Measurements from ENCODE around the gene PIF1. TPM values are rescaled to one million over a fixed set of nuclear protein-coding genes. Genes with fewer than 3 reads are reported as not detected.

PIF1 gene
- total RNA-seq, 2 experiments from 2014 or later: 56.8 to 66.1 TPM

DNA sequence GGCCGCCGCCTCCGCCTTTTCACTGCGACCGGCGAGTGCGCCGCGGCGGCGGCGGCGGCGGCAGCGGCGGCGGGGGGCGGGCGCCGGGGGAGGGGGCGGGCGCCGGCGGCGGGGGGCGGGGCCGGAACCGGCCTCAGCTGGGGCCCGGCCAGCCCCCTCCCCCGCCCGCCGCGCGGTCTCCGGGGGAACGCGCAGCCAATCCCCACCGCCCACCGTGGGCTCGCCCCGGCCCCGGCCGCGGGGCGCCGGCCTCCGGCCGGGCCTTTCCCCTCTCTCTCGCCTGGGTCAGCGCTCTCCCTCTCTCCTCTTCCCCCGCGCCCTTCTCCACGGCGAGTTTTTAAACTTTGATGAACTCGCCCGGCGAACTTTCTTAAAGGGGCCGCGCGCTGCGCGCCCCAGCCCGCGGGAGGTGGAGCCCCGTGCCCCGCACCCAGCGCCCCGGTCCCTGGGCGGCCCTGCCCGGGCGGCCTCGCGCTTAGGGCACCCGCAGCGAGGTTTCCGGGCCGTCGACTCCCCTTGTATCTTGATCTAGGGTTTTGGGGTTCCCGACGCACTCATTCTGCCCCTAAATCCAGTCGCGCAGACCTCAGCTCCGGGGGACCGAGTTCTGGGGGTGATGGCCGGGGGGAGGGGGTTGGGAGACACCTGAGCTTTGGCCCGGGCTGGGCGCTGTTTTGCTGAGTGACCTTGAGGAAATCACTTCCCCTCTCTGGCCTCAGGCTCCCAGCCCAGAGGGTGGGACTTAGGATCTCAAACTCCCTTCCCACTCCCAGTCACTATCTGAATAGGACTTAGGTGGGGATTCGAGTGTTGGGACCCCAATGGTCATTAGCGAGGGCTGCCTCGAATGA, 49.7 kb downstream of the PIF1 start, which contains the start of gene RBPMS2:
Gene RBPMS2, minus strand, starts transcription at position 39 of the 851 bp plus-strand sequence. CDS start 270 bp downstream, outside the sequence.
- Mint-ChIP-seq H3K36me3 (ENCODE audit: low read depth) (no peaks in the 10 kb centered on the region), H3K9me3 (no peaks in the 10 kb centered on the region), H3K27me3 (peaks cover 72% of the 10 kb centered on the region), H3K4me3 (peak within 1 kb of the TSS; percentile 62), H3K4me1 (peaks cover 7% of the 10 kb centered on the region), H3K27ac (no peak within 1 kb of the TSS)
- ChIA-PET POLR2A (no interaction called here), CTCF (no interaction called here)
- DNase-seq: no peak

DNA sequence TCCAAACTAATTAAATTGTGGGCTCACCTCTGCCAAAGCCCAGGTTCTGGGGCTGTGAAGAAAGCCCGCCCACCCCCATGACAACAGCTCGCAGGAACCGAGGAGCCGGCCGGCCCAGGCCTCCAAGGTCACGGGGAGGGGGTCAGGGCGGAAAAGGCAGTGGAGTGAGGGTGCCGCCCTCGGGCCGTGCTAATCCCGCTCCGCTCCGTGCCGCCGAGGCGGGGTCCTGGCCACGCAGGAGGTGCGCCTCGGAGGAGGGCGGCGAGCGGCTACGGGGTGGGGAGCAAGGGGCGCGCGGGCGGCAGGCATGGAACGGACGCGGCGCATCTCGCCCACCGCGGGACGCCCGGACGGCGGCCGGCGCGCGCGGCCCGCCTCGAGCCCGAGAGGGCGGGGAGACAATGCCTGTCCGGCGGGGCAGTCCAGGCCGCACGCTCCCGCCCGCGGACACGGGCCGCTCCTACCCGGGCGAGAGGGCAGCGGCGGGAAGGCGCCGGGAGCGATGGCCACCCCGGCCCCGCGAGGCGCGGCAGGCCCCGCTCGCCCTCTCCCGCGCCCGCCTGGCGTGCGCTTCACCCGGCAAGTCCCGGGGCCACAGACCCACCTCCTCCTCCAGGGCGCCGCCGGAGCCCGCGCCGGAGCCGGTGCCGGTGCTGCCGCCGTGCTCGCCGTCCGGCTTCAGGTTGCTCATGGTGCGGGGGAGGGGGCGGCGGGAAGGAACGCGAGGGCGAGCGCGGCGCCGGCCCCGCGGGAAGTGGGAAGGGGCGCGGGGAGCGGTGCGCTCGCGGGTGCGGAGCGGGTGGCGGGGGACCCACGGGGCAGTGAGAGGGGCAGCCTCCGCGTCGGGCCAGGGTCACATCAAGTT, 50.6 kb downstream of the PIF1 start:
- H3K4me1 Mint-ChIP-seq: peaks cover 7% of the 10 kb centered on the region
- ChIA-PET POLR2A (no interaction called here), CTCF (interaction anchor here (0.9 kb wide), 1 partner anchor 11 kb away, joined by 3 read pairs; no protein-coding TSS in a partner anchor)
- no peak overlapping the region for H3K27ac Mint-ChIP-seq
- DNase-seq: peak; percentile 18
- no peaks in the 10 kb centered on the region for H3K9me3 Mint-ChIP-seq
- peaks cover 72% of the 10 kb centered on the region for H3K27me3 Mint-ChIP-seq
- no peaks in the 10 kb centered on the region for H3K36me3 Mint-ChIP-seq (ENCODE audit: low read depth)
- H3K4me3 Mint-ChIP-seq: peak overlapping the region; percentile 31

DNA sequence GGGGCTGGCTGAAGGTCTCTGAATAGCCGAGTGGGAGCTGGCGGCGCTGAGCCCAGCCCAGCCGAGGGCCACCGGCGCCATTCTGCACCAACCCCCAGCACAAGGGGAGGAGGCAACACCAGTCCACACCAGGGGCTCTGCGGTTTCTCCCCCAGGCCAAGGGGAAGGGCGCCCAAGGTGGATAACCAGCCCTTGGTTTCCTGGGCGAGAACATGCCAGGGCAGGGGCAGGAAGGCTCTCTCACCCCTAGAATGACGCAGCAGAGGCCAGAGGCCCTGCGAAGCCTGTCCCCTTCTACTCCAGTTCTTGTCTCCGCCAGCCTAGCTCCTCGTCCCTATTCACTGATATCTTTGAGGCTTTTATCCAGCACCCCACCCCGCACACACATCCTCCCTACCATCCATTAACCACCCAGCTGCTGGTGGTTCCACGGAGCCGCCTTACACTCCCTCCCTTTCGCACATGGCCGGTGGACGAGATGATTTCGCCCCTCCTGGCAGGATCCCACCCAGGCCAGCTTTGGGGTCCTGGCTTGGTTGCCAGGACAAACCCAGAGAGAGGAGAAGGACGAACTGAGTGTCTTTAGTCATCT, 51.3 kb downstream of the PIF1 start:
- no peak for DNase-seq
- peaks cover 67% of the 10 kb centered on the region for H3K27me3 Mint-ChIP-seq
- H3K36me3 Mint-ChIP-seq (ENCODE audit: low read depth): no peaks in the 10 kb centered on the region
- H3K9me3 Mint-ChIP-seq: no peaks in the 10 kb centered on the region
- POLR2A ChIA-PET: no interaction called here
- H3K4me1 Mint-ChIP-seq: peaks cover 7% of the 10 kb centered on the region
- CTCF ChIA-PET: interaction anchor here (0.6 to 0.9 kb wide), 2 partner anchors 10 to 532 kb away, joined by 3 to 6 read pairs; no protein-coding TSS in a partner anchor
- H3K4me3 Mint-ChIP-seq: peak overlapping the region; percentile 31
- no peak overlapping the region for H3K27ac Mint-ChIP-seq

DNA sequence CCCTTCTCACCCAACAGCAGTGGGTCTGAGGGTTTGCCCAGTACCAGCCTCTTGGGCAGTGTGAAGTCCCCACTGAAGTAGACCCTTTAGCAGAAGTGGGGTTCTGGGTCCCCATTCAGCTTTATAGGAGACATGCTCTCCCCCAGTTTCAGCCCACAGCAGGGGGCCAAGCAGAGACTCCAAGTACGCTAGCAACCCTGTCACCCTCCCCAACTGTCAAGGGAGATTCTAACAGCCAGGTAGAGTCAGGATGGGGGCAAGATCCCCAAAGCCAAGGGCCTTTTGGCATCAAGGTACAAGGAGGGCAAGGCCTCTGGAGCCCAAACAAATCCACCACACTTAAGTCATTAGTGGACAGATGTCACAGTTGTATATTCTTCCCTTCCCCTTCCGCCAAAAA, 51.8 kb downstream of the PIF1 start:
- no peaks in the 10 kb centered on the region for H3K36me3 Mint-ChIP-seq (ENCODE audit: low read depth)
- no peaks in the 10 kb centered on the region for H3K9me3 Mint-ChIP-seq
- peak overlapping the region; percentile 31 for H3K4me3 Mint-ChIP-seq
- H3K4me1 Mint-ChIP-seq: peaks cover 7% of the 10 kb centered on the region
- H3K27me3 Mint-ChIP-seq: peaks cover 61% of the 10 kb centered on the region
- ChIA-PET POLR2A (no interaction called here), CTCF (interaction anchor here (0.6 to 0.9 kb wide), 2 partner anchors 10 to 532 kb away, joined by 3 to 6 read pairs; no protein-coding TSS in a partner anchor)
- no peak for DNase-seq
- no peak overlapping the region for H3K27ac Mint-ChIP-seq

DNA sequence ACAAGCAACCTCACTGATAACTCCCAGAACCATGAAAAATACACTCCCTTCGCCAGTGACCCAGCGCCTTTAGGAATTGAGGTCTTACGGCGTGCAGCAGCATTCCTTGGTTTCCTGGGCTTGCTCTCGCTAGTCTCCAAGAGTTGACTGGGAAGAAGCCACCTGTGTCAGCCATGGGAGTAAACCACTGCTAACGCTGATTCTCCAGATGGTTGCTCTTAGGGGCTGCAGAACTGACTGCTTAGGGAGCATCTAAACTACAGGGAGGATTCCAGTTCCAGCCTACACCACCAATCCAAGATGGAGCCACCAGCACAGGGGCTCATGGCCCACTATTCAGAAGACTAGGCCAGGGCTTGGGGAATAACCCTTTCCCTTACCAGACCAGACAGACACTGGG, 52.5 kb downstream of the PIF1 start:
- CTCF ChIA-PET: no interaction called here
- POLR2A ChIA-PET: no interaction called here
- Mint-ChIP-seq H3K27ac (no peak overlapping the region), H3K4me1 (peaks cover 10% of the 10 kb centered on the region), H3K27me3 (peaks cover 56% of the 10 kb centered on the region), H3K36me3 (ENCODE audit: low read depth) (no peaks in the 10 kb centered on the region), H3K4me3 (no peak overlapping the region), H3K9me3 (no peaks in the 10 kb centered on the region)
- no peak for DNase-seq

DNA sequence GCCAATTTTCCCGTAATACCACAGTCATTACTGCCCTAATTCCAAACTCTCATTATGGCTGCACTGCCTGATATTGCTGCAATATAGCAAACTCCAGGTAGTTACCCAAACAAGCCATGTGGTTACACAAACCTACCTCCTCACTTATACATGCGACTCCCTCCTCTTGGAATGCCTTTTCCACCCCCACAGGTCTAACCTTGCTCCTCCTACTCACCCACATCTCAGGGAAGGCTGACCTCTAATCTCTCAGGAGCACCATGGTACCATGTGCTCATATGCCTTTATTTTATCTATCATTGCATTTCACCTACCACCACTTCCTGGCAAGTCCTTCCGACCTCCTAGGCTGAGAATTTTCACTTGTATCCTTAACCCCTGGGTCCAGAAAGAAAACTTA, 53.0 kb downstream of the PIF1 start:
- Mint-ChIP-seq H3K4me1 (peaks cover 15% of the 10 kb centered on the region), H3K36me3 (ENCODE audit: low read depth) (no peaks in the 10 kb centered on the region), H3K4me3 (no peak overlapping the region), H3K9me3 (no peaks in the 10 kb centered on the region), H3K27ac (no peak overlapping the region), H3K27me3 (peaks cover 51% of the 10 kb centered on the region)
- ChIA-PET CTCF (interaction anchor here (0.7 kb wide), 1 partner anchor 16 kb away, joined by 3 read pairs; no protein-coding TSS in a partner anchor), POLR2A (no interaction called here)
- DNase-seq: no peak

DNA sequence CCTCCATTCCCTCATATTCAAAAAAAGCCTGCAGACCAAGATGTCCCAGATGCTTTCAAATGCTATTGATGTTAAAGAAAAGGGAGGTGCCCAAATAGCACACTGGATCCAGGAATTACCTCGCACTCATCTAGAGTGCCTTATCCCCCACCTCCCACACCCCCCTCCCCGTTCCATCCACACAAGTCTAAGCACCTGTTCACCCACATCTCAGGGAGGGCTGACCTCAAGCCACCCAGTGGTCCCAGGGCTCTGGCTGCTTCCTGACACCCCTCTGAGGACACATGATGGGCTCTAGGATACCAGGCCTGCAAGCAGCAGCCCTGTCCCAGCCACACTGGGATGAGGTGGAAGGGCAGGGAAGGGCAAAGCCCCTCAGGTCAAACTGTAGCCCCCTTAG, 54.8 kb downstream of the PIF1 start:
- no peaks in the 10 kb centered on the region for H3K36me3 Mint-ChIP-seq (ENCODE audit: low read depth)
- CTCF ChIA-PET: no interaction called here
- DNase-seq: no peak
- H3K27ac Mint-ChIP-seq: no peak overlapping the region
- POLR2A ChIA-PET: no interaction called here
- H3K4me1 Mint-ChIP-seq: peaks cover 16% of the 10 kb centered on the region
- H3K27me3 Mint-ChIP-seq: peaks cover 34% of the 10 kb centered on the region
- no peak overlapping the region for H3K4me3 Mint-ChIP-seq
- no peaks in the 10 kb centered on the region for H3K9me3 Mint-ChIP-seq

DNA sequence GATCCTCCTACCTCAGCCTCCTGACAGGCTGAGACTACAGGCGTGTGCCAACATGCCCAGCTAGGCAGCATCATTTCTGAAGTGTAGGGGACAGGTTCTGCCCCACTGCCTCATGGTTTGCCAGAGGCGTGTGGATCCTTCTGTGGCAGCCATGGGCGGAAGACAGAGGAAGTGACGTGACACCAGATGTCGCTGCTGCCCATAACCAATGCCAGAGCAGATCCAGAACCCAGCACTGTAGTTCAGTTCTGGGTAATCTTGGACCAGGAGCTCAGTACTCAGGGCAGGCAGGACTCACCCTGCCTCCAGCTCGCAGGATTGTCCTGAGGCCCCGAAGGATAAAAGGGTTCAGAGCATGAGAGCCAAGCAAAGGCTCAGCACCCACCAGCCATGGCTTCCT, 58.2 kb downstream of the PIF1 start:
- no peaks in the 10 kb centered on the region for H3K36me3 Mint-ChIP-seq (ENCODE audit: low read depth)
- H3K27ac Mint-ChIP-seq: no peak overlapping the region
- H3K9me3 Mint-ChIP-seq: no peaks in the 10 kb centered on the region
- H3K27me3 Mint-ChIP-seq: peaks cover 11% of the 10 kb centered on the region
- H3K4me3 Mint-ChIP-seq: no peak overlapping the region
- H3K4me1 Mint-ChIP-seq: peaks cover 11% of the 10 kb centered on the region
- ChIA-PET CTCF (interaction anchor here (0.6 to 0.8 kb wide), 2 partner anchors 15 to 778 kb away, joined by 3 read pairs; no protein-coding TSS in a partner anchor), POLR2A (no interaction called here)
- no peak for DNase-seq

DNA sequence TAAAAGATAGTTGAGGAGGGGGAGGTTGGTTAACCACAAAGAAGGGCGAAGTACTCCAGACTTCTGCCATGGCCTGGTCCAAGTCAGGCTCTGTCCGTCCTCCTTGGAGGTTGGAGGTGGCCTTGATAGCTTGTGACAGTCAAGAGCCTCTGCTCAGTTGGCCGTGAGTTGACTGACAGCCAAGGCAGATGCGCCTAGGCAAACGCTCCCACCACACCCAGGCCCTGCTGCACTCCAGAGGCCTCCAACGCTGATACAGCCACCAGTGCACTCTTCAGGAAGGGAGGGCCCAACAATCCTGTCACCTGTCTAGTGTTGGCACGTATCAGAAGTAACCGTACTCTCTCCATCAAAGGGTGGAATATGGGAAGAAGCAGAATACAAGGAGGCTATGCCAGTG, 59.4 kb downstream of the PIF1 start:
- Mint-ChIP-seq H3K27ac (no peak overlapping the region), H3K4me1 (peaks cover 11% of the 10 kb centered on the region), H3K36me3 (ENCODE audit: low read depth) (no peaks in the 10 kb centered on the region), H3K27me3 (peaks cover 8% of the 10 kb centered on the region), H3K9me3 (no peaks in the 10 kb centered on the region), H3K4me3 (no peak overlapping the region)
- DNase-seq: no peak
- POLR2A ChIA-PET: no interaction called here
- CTCF ChIA-PET: interaction anchor here (0.7 kb wide), 1 partner anchor 24 kb away, joined by 4 read pairs; no protein-coding TSS in a partner anchor

Other genes with a start within 250 kb of the PIF1 start
- gene RBPMS2, start 50.1 kb downstream of the PIF1 start, total RNA-seq: under 1 TPM in 1 of 2 experiments, not detected in 1; 0.10 TPM
- gene PLEKHO2, start 16.3 kb upstream of the PIF1 start, total RNA-seq: 10 to 100 TPM; 25.4 to 27.6 TPM
- gene ANKDD1A, start 86.3 kb upstream of the PIF1 start, total RNA-seq: 1 to 10 TPM in 1 of 2 experiments, under 1 TPM in 1; 0.87 to 1.1 TPM
- 10 to 100 TPM; 59.0 to 65.5 TPM for gene SPG21, start 164.3 kb upstream of the PIF1 start, total RNA-seq
- 10 to 100 TPM; 13.7 to 15.9 TPM for gene MTFMT, start 204.0 kb upstream of the PIF1 start, total RNA-seq
- not detected for gene SLC51B, start 219.7 kb upstream of the PIF1 start, total RNA-seq
- not detected for gene RASL12, start 242.3 kb upstream of the PIF1 start, total RNA-seq

All from activated CD4-positive, alpha-beta T cell treated with anti-CD3 and anti-CD28 coated beads, Interleukin-2, amount 10 ng/mL, durations not matched to agents 7 days and 5 days (primary cell).